ENCODE data around the gene UBN1.
"Not testable (repeated sequence)": the region's sequence is repeated elsewhere in the genome, so short reads cannot be mapped to it uniquely, and the experiment has no call there.

The UBN1 gene

GRCh38 chr16:4927661-4928060, 80.4 kb downstream of the UBN1 start:
- no peaks in the 10 kb centered on the region for H3K36me3 ChIP-seq
- no peaks in the 10 kb centered on the region for H3K4me1 ChIP-seq (ENCODE audit: control insufficient read depth in 1 of 2, insufficient read depth in 1 of 2, low read depth in 1 of 2, low read length in 1 of 2)
- H3K27ac ChIP-seq = no peak overlapping the region
- no peak for TF ChIP-seq CTCF (IDR thresholded peaks at IDR 0.05)
- peaks cover 53% of the 10 kb centered on the region for H3K27me3 ChIP-seq
- peaks cover 9% of the 10 kb centered on the region for H3K9me3 ChIP-seq
- no peak overlapping the region for H3K4me3 ChIP-seq (ENCODE audit: low read depth in 1 of 2, low read length in 1 of 2)

GRCh38 chr16:4928227-4928626, 80.9 kb downstream of the UBN1 start:
- no peaks in the 10 kb centered on the region for H3K36me3 ChIP-seq
- peaks cover 9% of the 10 kb centered on the region for H3K9me3 ChIP-seq
- peaks cover 52% of the 10 kb centered on the region for H3K27me3 ChIP-seq
- TF ChIP-seq CTCF (IDR thresholded peaks at IDR 0.05) = no peak
- H3K4me1 ChIP-seq (ENCODE audit: control insufficient read depth in 1 of 2, insufficient read depth in 1 of 2, low read depth in 1 of 2, low read length in 1 of 2) = no peaks in the 10 kb centered on the region
- no peak overlapping the region for H3K4me3 ChIP-seq (ENCODE audit: low read depth in 1 of 2, low read length in 1 of 2)
- H3K27ac ChIP-seq = no peak overlapping the region

GRCh38 chr16:4929619-4930018, 82.3 kb downstream of the UBN1 start:
- H3K36me3 ChIP-seq; H3K9me3 ChIP-seq; H3K4me1 ChIP-seq (ENCODE audit: control insufficient read depth in 1 of 2, insufficient read depth in 1 of 2, low read depth in 1 of 2, low read length in 1 of 2); H3K27ac ChIP-seq; H3K4me3 ChIP-seq (ENCODE audit: low read depth in 1 of 2, low read length in 1 of 2): not testable (repeated sequence)
- peaks cover 54% of the 10 kb centered on the region for H3K27me3 ChIP-seq

GRCh38 chr16:4931381-4931780, 84.1 kb downstream of the UBN1 start:
- Histone ChIP-seq H3K27me3 (peaks cover 64% of the 10 kb centered on the region), H3K27ac (no peak overlapping the region), H3K4me1 (ENCODE audit: control insufficient read depth in 1 of 2, insufficient read depth in 1 of 2, low read depth in 1 of 2, low read length in 1 of 2) (peaks cover 6 to 7% of the 10 kb centered on the region in 2 experiments), H3K9me3 (peaks cover 9% of the 10 kb centered on the region), H3K4me3 (ENCODE audit: low read depth in 1 of 2, low read length in 1 of 2) (no peak overlapping the region), H3K36me3 (no peaks in the 10 kb centered on the region)
- no peak for TF ChIP-seq CTCF (IDR thresholded peaks at IDR 0.05)
